Measurements from ENCODE around the gene HBS1L. TPM values are rescaled to one million over a fixed set of nuclear protein-coding genes. Genes with fewer than 3 reads are reported as not detected.

The HBS1L gene
- total RNA-seq, 1 donor from 2014 or later, result 114 TPM

- Histone ChIP-seq H3K4me3 (ENCODE audit: low read depth, low read length) (no peak overlapping the region), H3K27me3 (ENCODE audit: control insufficient read depth, insufficient read depth, low read length) (no peaks in the 10 kb centered on the region), H3K36me3 (ENCODE audit: control insufficient read depth, insufficient read depth, low read length) (no peaks in the 10 kb centered on the region)
- no peak for TF ChIP-seq CTCF (IDR thresholded peaks at IDR 0.05; ENCODE audit: insufficient read depth, low read length, severe bottlenecking)
- FAIRE-seq (no peak), DNase-seq (ENCODE audit: low read depth) (no peak)
These were observed 121.8 kb downstream of the HBS1L start for GRCh38 chr6:134932535-134933470.

- Histone ChIP-seq H3K4me3 (ENCODE audit: low read depth, low read length) (no peak overlapping the region), H3K36me3 (ENCODE audit: control insufficient read depth, insufficient read depth, low read length) (no peaks in the 10 kb centered on the region), H3K27me3 (ENCODE audit: control insufficient read depth, insufficient read depth, low read length) (no peaks in the 10 kb centered on the region)
- no peak for TF ChIP-seq CTCF (IDR thresholded peaks at IDR 0.05; ENCODE audit: insufficient read depth, low read length, severe bottlenecking)
- DNase-seq (ENCODE audit: low read depth), result no peak
- FAIRE-seq, result no peak
These were observed 122.5 kb downstream of the HBS1L start for GRCh38 chr6:134932098-134932497.

- Histone ChIP-seq H3K36me3 (ENCODE audit: control insufficient read depth, insufficient read depth, low read length) (no peaks in the 10 kb centered on the region), H3K27me3 (ENCODE audit: control insufficient read depth, insufficient read depth, low read length) (no peaks in the 10 kb centered on the region), H3K4me3 (ENCODE audit: low read depth, low read length) (no peak overlapping the region)
- no peak for FAIRE-seq
- no peak for DNase-seq (ENCODE audit: low read depth)
- TF ChIP-seq CTCF (IDR thresholded peaks at IDR 0.05; ENCODE audit: insufficient read depth, low read length, severe bottlenecking), result no peak
These were observed 124.2 kb downstream of the HBS1L start for GRCh38 chr6:134930463-134930862.

GRCh38 chr6:134928151-134928900 lies 126.3 kb downstream of the HBS1L start:
- TF ChIP-seq CTCF (IDR thresholded peaks at IDR 0.05; ENCODE audit: insufficient read depth, low read length, severe bottlenecking), result no peak
- no peaks in the 10 kb centered on the region for H3K27me3 ChIP-seq (ENCODE audit: control insufficient read depth, insufficient read depth, low read length)
- DNase-seq (ENCODE audit: low read depth) (no peak), FAIRE-seq (no peak)
- H3K4me3 ChIP-seq (ENCODE audit: low read depth, low read length), result no peak overlapping the region
- H3K36me3 ChIP-seq (ENCODE audit: control insufficient read depth, insufficient read depth, low read length), result no peaks in the 10 kb centered on the region

GRCh38 chr6:134925800-134926199 lies 128.8 kb downstream of the HBS1L start:
- no peak for TF ChIP-seq CTCF (IDR thresholded peaks at IDR 0.05; ENCODE audit: insufficient read depth, low read length, severe bottlenecking)
- DNase-seq (ENCODE audit: low read depth) (peak; percentile 97), FAIRE-seq (no peak)
- H3K4me3 ChIP-seq (ENCODE audit: low read depth, low read length), result no peak overlapping the region
- H3K36me3 ChIP-seq (ENCODE audit: control insufficient read depth, insufficient read depth, low read length), result no peaks in the 10 kb centered on the region
- no peaks in the 10 kb centered on the region for H3K27me3 ChIP-seq (ENCODE audit: control insufficient read depth, insufficient read depth, low read length)

Data from bronchial epithelial cell (primary cell).